Mucosa of descending colon (tissue), 3 donors: ENCODE data around the gene RPN1. TPM values are rescaled to one million over a fixed set of nuclear protein-coding genes. Genes with fewer than 3 reads are reported as not detected.

Source experiments
- ATAC-seq: fragments of 200-7000 bp; cut with Tn5 transposase; one replicate; pipeline ENCODE4 v1.9.1; 2020; ENCODE audit warnings: mild to moderate bottlenecking, moderate library complexity
- DNase-seq, 3 donors: peaks; one replicate each; pipeline ENCODE4 v3.0.0-alpha.2; 2020
- H3K36me3 ChIP-seq: fragments of 200-600 bp; one replicate; pipeline ENCODE4 v1.8.0; 2021; ENCODE audit warnings: low read depth, mild to moderate bottlenecking
- H3K4me1 ChIP-seq: fragments of 200-600 bp; one replicate; pipeline ENCODE4 v1.8.0; 2021; ENCODE audit warnings: low read depth, mild to moderate bottlenecking
- H3K4me3 ChIP-seq: fragments of 200-600 bp; one replicate; pipeline ENCODE4 v1.8.0; 2021; ENCODE audit warnings: mild to moderate bottlenecking
- H3K9me3 ChIP-seq: fragments of 200-600 bp; one replicate; pipeline ENCODE4 v1.8.0; 2021; ENCODE audit warnings: mild to moderate bottlenecking
- CTCF ChIP-seq: fragments of 200-600 bp; IDR thresholded peaks from one replicate; pipeline ENCODE4 v1.8.0; 2022; ENCODE audit warnings: antibody characterized with exemption, mild to moderate bottlenecking
- intact Hi-C, 2 donors: fragments of 100-400 bp; cut with DNase I in 1 of 2; cut with micrococcal nuclease in 1 of 2; formaldehyde crosslinking; loops; one replicate each; pipeline versions ENCODE4 v1.11.0 to v1.11.1; 2022; cut with DNase I, micrococcal nuclease
- total RNA-seq, 3 donors: library from RNA; stranded (reverse); fragmentation: NEBNext Ultra II Directional in 2 of 3; extraction: Animal tissue kit (Norgen Biotek cat#: 25700) in 2 of 3; gene quantifications; one replicate each; pipeline versions ENCODE4 v1.2.1 to v1.2.4, GENCODE V29; 2021 to 2023
- donor health status: DM: no; HTN: no; CAD: no; lungs with moderate emphysema.
- donor health status: DM: no; HTN: no; CAD: no.
- donor health status: DM: no; HTN: yes; CAD: no.

RPN1 gene
- total RNA-seq, 3 donors from 2014 or later = 130 to 219 (median 166) TPM

- peak; percentile 10 for ATAC-seq
- Histone ChIP-seq H3K9me3 (no peaks in the 10 kb centered on the region), H3K4me3 (no peak overlapping the region), H3K4me1 (no peaks in the 10 kb centered on the region), H3K36me3 (no peaks in the 10 kb centered on the region)
- peak in 1 of 3 donors; percentile 34 for DNase-seq
- no peak for TF ChIP-seq CTCF
- intact Hi-C loops = no loop called here
Observed at GRCh38 chr3:128686465-128686864, 35.8 kb upstream of the RPN1 start.

- DNase-seq (no peak), ATAC-seq (no peak)
- Histone ChIP-seq H3K36me3 (peaks cover 6% of the 10 kb centered on the region), H3K4me3 (no peak overlapping the region), H3K9me3 (no peaks in the 10 kb centered on the region), H3K4me1 (no peaks in the 10 kb centered on the region)
- TF ChIP-seq CTCF = no peak
- intact Hi-C loops = no loop called here
Observed at GRCh38 chr3:128684986-128685726, 34.5 kb upstream of the RPN1 start.

- H3K9me3 ChIP-seq = no peaks in the 10 kb centered on the region
- no peak for ATAC-seq
- intact Hi-C loops = no loop called here
- H3K36me3 ChIP-seq = peaks cover 6% of the 10 kb centered on the region
- no peaks in the 10 kb centered on the region for H3K4me1 ChIP-seq
- TF ChIP-seq CTCF = no peak
- H3K4me3 ChIP-seq = no peak overlapping the region
- DNase-seq = no peak
Observed at GRCh38 chr3:128683957-128684356, 33.3 kb upstream of the RPN1 start.

GRCh38 chr3:128681369-128681829 lies 30.8 kb upstream of the RPN1 start:
- TF ChIP-seq CTCF = no peak
- peak overlapping the region; percentile 51 for H3K4me3 ChIP-seq
- intact Hi-C loops = no loop called here
- DNase-seq (no peak), ATAC-seq (peak; percentile 2)
- no peaks in the 10 kb centered on the region for H3K4me1 ChIP-seq
- peaks cover 6% of the 10 kb centered on the region for H3K36me3 ChIP-seq
- H3K9me3 ChIP-seq = no peaks in the 10 kb centered on the region

- H3K9me3 ChIP-seq = no peaks in the 10 kb centered on the region
- intact Hi-C loops = no loop called here
- peak overlapping the region; percentile 51 for H3K4me3 ChIP-seq
- DNase-seq = peak; percentile 99 to 100 (median 99)
- H3K4me1 ChIP-seq = no peaks in the 10 kb centered on the region
- peaks cover 6% of the 10 kb centered on the region for H3K36me3 ChIP-seq
- peak; percentile 98 for ATAC-seq
- peak; percentile 95 for TF ChIP-seq CTCF
Observed at GRCh38 chr3:128680603-128681368, 30.2 kb upstream of the RPN1 start.
